ENCODE results near the gene ARHGAP40.

- TF ChIP-seq CHD2 (IDR thresholded peaks at IDR 0.05; ENCODE audit: low read depth, low read length) (no peak), RCOR1 (IDR thresholded peaks at IDR 0.05; ENCODE audit: borderline replicate concordance in 1 of 2, low read depth in 2 of 2, low read length in 2 of 2) (no peak), FOXM1 (IDR thresholded peaks at IDR 0.05; ENCODE audit: low read depth) (no peak), FOXM1 (CRISPR knock-in tag; IDR thresholded peaks at IDR 0.05; ENCODE audit: low read depth) (no peak), CTCF (IDR thresholded peaks at IDR 0.05 in 2 of 3, conservative IDR thresholded peaks at IDR 0.05 in 1 of 3; ENCODE audit: insufficient read depth in 2 of 3, low read depth in 1 of 3, low read length in 3 of 3) (no peak), REST (IDR thresholded peaks at IDR 0.05; ENCODE audit: borderline replicate concordance) (no peak), REST (CRISPR knock-in tag; IDR thresholded peaks at IDR 0.05; ENCODE audit: low read depth) (no peak), MTA3 (IDR thresholded peaks at IDR 0.05; ENCODE audit: borderline replicate concordance) (no peak)
These were observed 20.6 kb upstream of the ARHGAP40 start, which contains the start of gene ADIG for GRCh38 chr20:38581013-38581412.

All from K562 (cell line).